HG02610 (cell line): ENCODE results near the gene AGAP3.

Experiments
- ATAC-seq: cut with Tn5 transposase; IDR thresholded peaks from one replicate; pipeline ENCODE4 v1.9.1; 2021; ENCODE audit warnings: mild to moderate bottlenecking, moderate library complexity; ENCODE audit not compliant: unreplicated experiment

Gene AGAP3

DNA sequence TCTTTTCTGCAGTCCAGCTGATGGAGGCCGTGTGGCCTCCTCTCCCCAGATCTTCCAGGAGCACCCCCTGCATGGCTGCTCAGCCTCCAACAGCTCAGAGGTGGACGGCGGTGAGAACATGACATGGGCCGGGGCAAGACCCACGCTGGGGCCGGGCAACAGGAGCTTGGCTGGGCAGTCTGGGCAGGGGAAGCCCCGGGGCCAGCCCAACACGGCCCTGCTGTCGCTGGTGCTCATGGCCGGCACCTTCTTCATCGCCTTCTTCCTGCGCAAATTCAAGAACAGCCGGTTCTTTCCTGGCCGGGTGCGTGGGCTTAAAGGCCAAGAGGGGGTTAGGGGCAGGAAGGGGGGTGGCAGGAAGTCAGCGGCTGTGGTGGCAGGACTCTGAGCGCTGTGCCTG, 12.3 kb upstream of the AGAP3 start:
- ATAC-seq, result no peak

DNA sequence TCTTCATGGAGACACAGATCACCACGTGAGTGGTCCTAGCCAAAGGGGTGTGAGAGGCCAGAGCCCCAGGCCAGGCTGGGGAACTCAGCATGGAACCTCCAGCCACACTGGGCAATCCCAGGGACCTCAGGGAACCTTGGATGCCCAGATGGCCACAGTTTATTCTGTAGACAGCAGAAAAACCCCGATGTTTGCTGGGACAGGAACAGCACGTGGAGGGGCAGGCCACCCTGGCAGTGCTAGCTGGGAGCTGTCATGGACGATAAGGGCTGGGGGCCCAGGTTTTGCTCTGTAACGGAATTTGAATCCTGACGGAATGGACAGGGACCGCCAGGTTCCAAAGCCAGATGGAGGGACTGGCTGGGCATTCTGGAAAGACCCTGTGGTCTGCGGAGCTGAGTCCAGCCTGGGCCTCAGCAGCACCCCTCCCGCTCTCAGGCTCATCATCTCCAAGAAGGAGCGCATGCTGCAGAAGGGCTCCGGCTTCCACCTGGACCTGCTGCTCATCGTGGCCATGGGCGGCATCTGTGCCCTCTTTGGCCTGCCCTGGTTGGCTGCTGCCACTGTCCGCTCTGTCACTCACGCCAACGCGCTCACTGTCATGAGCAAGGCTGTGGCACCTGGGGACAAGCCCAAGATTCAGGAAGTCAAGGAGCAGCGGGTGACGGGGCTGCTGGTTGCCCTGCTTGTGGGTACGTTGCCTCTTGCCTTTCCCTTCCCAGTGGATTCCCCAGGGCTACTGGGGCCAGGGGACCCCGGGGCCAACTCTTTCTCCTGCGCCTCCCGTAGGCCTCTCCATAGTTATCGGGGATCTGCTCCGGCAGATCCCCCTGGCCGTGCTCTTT, 11.2 kb upstream of the AGAP3 start:
- no peak for ATAC-seq

DNA sequence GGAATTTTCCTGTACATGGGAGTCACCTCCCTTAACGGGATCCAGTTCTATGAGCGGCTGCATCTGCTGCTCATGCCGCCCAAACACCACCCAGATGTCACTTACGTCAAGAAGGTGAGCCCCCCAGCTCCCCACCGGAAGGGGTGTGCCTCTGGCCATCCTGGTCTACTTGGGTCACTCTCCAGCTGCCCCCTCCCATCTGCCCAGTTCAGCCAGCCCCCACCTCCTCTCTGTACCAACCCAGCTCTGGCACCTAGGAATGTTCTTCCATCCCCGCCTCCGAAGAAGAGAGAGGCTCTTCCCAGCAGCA, 10.7 kb upstream of the AGAP3 start:
- ATAC-seq, result no peak

DNA sequence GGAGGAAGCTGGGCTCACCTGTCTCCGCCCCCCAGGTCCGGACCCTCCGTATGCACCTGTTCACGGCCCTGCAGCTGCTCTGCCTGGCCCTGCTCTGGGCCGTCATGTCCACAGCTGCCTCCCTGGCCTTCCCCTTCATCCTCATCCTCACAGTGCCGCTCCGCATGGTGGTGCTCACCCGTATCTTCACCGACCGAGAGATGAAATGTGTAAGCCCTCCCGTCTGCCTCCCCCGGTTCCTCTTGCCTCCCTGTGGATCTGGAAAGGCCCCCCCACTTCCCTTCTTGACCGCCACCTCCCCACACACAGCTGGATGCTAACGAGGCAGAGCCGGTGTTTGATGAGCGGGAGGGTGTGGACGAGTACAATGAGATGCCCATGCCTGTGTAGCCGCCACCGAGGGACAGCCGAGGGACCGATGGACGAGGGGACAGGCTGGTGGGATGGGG, 10.3 kb upstream of the AGAP3 start:
- no peak for ATAC-seq

DNA sequence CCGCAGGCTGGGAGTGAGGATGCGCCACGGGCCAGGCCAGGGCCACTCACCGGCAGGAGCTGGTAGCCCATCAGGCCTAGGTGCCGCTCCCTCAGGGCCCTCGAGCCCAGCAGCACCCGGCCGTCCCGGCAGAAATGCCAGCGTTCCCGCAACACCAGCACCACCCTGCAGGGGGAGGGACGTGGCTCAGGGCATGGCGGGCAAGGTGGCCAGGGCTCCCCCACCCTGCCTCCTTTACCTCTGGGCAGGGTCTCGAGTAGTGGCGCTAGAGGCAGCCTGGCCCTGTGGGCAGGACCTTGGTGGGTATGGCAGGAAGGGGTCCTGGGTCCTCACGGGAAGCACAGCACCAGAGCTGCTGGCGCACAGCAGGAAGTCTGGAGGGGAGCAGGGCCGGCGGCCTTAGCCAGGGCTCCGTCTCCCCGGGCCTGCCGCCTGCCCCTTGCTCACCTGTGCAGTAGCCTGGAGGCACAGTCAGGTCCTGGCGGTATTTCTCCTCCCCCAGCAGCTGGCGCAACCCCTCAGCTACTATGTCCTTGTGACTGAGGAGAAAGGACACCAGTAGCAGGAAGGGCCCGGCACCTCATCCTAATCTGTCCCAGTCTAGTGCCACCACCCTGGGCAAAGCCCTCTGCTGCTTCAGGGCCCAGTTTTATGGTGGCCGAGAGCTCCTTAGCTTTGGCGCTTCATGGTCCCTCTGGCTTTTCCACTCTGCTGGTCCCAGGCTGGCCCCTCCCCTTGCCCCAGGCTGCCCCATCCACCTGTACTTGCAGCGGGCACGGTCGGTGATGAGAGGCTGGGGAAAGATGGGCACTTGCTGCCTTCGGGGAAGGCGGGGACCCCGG, 9.2 kb upstream of the AGAP3 start:
- no peak for ATAC-seq

DNA sequence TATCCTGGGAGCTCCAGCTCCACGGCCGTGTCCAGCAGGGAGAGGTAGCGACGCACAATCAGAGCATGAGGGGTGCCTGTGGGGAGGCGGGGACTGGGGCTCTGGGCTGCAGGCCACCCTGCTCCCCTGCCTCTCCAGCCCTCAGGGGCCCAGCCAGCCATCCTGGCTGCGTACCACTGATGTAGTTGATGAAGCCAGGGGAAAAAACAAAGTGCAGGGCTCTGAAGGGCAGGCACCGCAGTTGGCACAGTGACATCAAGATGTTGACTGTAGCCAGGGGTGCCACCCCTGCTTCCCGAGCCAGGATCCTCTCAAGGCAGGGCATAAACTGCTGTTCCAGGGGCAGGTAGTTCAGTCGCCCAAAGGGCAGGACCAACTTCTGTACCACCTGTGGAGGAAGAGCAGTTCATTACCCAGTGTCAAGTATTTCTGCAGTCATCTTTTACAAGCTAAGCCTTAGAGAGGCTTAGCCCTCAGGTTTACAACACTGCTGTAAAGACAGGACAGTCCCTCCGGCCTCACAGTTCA, 8.5 kb upstream of the AGAP3 start:
- ATAC-seq, result no peak

DNA sequence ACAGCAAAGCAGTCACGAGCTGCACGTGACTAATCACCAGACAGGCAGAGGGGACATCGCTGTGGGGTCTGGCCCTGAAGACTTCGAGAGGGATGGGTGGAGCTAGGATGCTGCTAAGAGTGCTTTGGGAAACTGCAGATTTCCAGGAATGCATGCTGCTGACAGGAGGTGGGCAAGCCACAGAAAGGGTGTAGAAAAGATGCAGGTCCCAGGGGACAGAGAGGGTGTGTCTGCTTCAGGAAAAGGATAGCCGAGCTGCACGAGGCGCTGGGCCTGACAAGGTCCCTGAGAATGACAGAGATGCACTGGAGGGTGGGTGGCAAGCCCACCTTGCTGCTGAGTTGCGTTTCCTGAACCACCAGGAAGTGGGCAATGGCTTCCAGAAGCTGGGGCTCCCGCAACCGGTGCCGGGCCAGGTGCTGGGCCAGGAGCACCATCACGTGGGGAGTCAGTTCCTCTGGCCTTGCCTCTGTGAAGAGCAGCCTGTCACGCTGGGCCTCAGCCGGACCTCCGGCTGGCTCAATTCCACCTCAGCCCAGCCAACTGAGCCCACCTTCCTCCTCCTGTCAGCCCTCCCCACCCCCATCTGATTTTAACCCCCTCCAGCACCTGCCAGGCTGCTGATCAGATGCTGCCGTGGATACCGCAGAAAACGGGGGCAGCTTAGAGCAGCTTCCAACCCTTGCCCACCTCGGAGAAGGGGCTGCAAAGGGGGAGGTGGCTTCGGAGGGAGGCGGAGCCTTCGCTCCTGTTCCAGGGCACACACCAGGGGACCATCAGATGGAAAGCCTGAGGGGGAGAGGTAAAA, 7.8 kb upstream of the AGAP3 start:
- ATAC-seq, result no peak

DNA sequence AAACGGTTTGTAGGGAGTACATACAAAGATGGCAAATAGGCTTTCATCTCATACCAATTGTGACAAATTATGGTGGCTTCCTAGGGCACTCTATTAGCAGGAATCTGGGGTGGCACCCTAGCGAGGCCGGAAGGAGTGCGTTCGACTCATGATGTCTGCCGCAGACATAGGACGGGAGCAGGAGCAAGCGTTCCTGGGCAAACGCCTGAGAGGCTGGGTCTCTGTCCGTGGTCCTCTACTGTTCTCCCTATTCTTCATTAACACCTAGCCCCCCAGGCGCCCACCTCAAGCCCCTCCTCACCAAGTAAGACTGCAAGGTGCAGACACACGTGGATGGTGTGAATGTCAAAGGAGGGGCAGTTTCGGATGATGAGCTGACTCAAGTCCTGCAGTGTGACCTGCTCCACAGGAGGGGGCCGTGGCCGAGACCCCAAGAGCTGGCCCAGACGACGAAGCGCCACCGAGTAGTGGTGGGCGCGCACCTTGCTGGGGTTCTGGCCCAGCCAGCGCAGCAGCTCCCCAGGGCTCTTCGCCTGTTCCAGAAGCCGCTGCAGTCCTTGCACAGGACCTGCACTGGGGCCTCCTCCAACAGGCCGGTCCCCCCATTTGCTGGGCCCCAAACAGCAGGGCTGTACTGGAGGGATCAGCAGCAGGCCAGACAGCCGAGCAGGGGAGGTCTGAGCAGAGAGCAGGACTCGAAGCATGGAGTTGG, 6.9 kb upstream of the AGAP3 start:
- ATAC-seq, result no peak

DNA sequence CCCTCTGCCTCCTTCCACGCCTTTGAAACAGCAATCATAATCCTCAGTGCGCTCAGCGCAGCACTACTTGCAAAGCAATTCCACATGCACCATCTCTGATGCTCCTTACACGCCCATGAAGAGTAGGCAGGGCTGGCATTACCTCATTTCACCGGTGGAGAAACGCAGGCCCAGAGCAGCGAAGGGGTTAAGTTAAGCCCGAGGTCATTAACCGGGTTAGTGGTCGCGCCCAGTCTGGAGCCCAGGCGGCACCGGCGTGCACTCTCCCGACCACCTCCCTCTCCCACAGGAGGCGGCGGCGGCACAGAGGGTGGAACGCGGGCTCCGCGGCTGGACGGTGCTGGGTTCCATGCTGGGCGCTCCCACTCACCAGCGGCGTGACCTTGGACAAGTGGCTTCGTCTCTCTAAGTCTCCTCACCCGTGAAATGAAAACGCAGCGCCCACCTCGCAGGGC, 6.2 kb upstream of the AGAP3 start:
- ATAC-seq, result no peak

DNA sequence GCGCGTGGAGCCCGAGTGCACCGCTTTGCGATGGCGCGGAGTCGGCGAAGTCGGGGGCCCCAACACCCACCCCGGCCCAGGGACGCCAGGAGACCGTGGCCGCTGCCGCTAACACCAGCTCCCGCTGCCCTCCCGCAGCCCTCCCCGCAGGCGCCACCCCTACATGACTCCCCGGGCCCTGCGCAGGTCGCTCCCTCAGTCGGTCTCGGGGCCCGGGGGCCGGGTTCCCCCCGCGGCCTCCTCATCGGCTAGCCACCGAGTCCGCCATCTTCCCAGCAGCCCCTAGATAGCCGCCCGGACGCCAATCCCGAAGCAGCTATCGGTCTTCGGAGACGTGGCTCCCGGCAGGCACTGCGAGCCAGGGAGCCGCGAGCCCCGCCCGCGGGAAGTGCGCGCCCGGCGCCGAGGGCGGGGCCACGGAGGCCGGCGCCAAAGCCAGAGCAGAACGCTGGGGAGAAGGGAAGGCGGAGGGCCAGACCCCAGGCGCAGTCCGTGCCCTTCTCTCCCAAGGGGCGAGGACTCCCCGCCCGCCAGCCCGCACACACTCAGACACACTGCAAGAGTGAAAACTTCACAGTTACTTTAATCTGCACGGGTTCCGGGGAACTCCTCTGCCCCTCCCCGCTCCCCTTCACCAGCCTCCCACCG, 5.6 kb upstream of the AGAP3 start, which contains the start of gene FASTK:
Gene FASTK, minus strand, starts transcription at position 288 of the 648 bp plus-strand sequence. Its CDS starts 43 bp downstream, at position 245.
- peak; percentile 77 for ATAC-seq

DNA sequence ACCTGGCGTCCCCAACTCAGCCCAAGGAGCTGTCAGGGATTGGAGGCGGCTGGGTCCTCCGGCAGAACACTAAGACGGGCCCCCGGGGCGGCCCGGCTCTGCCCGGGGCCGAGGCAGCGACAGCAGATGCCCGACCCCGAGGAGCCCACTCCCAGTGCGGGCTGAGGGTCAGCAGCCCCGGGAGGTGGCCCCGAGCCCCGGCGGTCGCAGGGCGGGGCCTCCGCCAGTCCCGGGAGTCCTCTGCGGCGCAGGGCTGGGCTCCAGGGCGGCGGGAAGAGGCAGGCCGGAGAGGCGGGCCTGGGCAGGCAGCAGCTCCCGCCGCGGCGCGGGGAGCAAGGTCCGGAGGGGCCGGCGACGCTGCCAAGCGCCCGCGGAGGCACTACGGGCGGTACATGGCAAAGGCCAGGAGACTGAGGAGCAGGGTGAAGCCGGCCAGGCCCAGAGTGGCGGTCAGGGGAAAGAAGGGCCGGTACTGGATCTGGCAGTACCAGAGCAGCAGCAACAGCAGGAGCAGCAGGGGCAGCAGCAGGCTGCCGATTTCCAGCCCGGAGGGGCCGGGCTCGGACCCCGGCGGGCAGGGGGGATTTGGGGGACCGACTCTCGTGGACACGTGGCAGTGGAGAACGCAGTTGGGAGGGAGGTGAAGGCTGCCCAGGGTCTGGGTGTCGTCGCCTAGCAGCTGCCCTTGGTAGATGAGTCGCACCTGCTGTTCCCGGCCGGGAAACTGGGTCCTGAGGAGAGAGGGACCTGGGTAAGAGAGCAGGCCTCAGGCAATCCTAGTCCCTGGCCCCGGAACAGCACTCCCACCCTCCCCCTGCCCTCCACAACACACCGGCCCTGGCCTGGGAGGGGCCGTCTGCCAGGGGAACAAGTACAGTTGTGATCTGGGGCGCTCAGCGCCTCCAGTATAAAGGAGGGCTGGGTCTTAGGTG, 4.8 kb upstream of the AGAP3 start:
- no peak for ATAC-seq

DNA sequence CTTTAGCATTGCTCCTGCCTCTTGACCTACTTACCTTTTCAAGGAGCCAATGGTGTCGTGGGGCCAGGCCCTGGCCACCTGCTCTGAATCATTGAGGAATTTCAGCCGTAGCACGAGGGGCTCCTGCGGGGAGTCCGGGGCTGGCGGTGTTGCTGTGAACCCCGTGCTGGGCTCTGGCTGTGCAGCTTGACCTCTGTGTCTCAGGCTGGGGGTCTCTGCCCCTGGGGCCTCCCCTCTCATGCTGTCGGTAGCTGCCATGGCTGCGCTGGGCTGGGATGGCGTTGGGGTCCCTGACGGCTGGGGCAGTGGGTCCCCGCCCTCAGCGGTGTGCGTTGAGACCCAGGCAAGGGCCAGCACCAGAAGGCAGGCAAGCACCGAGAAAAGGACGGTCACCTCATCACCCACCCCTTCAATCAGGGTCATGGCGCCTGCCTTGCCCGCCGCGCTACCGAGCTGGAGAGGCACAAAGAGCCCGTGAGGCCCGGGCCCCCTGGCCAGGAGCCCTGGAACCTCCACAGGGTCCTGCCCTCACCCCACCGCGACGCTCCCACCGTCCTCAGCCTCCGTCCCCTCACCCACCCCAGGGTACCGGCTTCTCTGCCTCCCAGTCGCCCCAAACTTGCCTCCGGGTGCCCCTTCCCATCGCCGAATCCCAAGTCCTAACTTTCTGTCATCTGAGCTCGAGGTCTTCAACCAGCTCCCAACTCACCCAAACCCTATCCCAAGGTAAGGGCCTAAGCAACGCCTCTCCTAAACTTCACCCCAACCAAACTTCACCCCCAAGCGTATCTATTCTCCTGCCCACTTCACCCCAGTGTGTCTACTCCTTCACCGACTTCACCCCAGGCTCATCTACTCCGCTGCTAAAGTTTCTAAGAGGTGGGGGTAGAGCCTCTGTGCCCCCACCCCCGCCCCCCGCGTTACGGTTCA, 3.9 kb upstream of the AGAP3 start:
- ATAC-seq, result no peak

DNA sequence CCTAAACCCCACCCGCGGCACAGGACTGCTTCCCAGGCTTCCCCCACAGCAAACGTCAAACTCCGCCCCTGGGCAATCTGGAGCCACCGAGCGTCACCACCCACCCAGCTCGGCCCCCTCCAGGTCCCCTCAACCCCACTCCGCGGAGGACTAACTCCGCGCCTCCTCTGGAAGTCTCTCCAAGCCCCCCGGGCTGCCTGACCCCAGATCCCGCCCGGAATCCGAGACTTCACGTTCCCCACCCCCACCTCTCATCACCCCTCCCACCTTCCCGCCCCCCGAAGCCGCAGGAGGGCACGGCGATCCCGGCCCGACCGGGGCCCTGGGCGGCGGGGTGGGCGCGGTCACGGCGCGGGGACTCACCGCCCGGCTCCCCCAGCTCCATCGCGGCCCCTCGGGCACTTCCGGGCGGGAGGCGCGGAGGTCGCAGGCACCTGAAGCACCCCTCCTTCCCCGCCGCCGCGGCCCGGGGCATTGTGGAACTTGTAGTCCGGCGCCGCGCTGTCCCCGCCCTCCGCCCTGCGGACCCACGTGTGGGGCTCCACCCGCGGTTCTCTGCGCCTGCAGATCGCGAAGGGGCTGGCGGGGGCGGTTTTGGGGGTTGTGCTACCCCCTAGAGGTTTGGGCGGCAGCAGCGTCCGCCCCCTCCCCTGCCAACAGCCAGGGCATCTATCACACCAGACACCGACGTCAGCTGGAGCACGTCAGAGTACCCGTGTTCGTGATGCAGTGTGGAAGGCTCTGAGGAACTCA, 3.0 kb upstream of the AGAP3 start, which contains the start of gene TMUB1:
Gene TMUB1, minus strand, starts transcription at position 423 of the 753 bp plus-strand sequence. CDS start 930 bp downstream, outside the sequence.
- ATAC-seq, result peak; percentile 42

DNA sequence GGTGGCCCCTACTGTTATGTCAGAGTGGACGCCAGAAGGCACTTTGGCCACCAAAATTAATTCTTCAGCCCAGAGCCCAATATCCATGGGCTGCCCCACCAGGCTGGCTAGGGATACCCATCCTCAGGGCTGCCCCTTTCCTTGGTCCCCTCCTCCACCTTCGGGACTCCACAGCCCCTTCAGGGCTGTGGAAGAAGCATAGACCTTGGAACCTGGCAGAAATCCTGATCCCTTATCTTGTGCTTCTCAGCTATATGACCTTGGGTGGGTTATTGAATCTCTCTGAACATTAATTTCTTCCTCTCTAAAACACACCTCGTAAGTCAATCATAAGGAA, 2.5 kb upstream of the AGAP3 start:
- no peak for ATAC-seq

DNA sequence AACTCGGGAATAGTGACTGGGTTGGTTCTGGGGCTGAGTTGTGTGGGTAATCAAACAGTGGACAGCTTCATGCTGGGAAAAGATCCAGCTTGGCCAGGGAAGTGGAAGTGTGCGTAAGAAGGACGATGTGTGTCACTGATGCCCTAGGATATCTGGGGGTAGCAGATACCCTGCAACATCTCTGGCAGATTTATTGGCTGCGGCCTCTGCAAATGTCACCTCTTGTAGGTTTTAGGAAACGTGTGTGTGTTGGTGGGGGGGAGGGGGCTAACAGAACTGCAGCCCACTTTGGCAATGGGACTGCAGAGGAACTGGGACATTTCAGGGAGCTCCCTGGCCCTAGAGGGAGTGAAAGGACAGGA, 965 bp upstream of the AGAP3 start:
- no peak for ATAC-seq

DNA sequence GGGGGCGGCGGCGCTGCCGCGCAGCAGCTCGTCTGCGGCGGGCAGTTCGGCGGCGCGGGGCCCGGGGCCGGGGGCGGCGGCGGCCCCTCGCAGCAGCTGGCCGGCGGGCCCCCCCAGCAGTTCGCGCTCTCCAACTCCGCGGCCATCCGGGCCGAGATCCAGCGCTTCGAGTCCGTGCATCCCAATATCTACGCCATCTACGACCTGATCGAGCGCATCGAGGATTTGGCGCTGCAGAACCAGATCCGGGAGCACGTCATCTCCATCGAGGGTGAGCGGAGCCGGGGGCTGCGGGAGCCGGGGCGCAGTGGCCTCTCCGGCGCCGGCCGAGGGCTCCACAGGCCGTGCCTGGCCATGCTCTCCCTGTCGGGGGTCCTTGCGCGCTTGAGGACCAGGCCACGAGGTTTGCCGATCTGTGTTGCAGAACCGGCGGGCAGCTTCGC, 548 bp downstream of the AGAP3 start:
- no peak for ATAC-seq
